HG03025 (cell line): ENCODE data around the gene GTF2I.
"Not testable (repeated sequence)": the region's sequence is repeated elsewhere in the genome, so short reads cannot be mapped to it uniquely, and the experiment has no call there.

ENCODE experiments used
- ATAC-seq: cut with Tn5 transposase; IDR thresholded peaks from one replicate; pipeline ENCODE4 v1.9.1; 2021; ENCODE audit warnings: mild to moderate bottlenecking, moderate library complexity; ENCODE audit not compliant: unreplicated experiment, low FRiP score

The GTF2I gene

GRCh38 chr7:74657692-74658177 is at the start of gene GTF2I:
GTF2I (plus strand) TSS chr7:74657718; CDS start chr7:74689129, 31,411 bp downstream.
- ATAC-seq = peak; percentile 22

DNA sequence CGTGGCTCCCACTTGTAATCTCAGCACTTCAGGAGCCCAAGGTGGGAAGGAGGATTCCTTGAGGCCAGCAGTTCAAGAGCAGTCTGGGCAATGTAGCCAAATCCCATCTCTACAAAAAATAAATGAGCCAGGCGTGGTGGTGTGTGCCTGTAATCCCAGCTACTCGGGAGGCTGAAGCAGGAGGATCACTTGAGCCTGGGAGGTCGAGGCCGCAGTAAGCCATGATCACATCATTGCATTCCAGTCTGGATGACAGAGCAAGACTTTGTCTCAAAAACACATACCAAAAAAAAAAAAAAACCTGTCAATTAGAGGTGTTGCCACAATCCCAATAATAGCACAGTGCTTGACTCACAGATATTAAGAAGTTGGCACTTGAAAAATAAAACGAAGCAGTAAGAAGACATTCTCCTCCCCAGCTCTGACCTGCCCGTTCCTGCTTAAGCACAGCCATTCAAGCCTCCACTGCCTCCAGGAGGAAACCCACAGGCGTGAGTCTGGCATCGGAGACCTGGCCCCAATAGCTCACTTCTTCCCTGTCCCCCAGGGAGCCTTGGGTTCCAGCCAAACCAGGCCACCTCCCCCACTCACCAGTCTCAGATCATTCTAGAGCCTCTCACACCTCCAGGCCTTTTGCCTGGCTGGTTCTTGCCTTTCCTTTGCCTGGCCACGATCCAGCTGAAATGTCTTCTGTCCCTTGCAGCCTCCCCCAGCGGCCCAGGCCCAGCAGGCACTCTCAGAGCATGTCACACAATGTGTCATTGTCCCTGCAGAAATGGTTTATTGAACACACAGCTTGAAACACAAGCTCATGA is 45.3 kb upstream of the GTF2I start:
- no peak for ATAC-seq

GRCh38 chr7:74615933-74616780 is 41.4 kb upstream of the GTF2I start:
- ATAC-seq = no peak

- no peak for ATAC-seq
Measured at GRCh38 chr7:74617180-74617744, 40.3 kb upstream of the GTF2I start.

- ATAC-seq = no peak
Measured at GRCh38 chr7:74619235-74619860, 38.2 kb upstream of the GTF2I start.

- no peak for ATAC-seq
Measured at GRCh38 chr7:74622228-74622749, 35.2 kb upstream of the GTF2I start.

DNA sequence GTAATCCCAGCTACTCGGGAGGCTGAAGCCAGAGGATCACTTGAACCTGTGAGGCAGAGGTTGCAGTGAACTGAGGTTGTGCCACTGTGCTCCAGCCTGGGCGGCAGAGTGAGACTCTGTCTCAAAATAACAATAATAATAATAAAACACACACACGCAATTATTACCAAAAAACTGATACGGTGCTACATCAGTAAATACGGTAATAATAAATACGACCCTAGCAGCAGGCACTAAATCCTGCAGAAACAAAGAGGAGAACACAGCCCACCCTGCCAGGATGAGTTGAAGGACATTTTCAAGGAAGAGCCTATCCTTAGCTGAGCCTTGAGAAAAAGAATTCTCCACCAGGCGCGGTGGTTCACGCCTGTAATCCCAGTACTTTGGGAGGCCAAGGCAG is 34.4 kb upstream of the GTF2I start:
- ATAC-seq = no peak

GRCh38 chr7:74625446-74625845 is 32.1 kb upstream of the GTF2I start:
- no peak for ATAC-seq

- ATAC-seq = no peak
Measured at GRCh38 chr7:74627661-74628411, 29.7 kb upstream of the GTF2I start.

DNA sequence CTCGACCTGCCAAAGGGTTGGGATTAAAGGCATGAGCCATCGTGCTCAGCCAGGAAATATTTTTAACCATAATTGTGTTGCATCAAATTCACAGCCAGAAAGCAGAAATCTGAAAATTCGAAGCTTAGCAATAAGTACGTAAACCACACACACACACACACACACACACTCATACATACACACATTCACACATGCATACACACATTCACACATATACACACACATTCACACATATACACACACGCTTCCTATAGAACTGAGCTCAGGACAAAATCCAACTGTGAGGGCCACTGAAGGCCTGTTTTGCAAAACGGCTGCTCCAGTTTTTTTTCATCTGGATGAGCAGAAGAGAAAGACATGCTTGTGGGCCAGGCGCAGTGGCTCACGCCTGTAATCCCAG is 25.0 kb upstream of the GTF2I start:
- no peak for ATAC-seq

- no peak for ATAC-seq
Measured at GRCh38 chr7:74633451-74633921, 24.0 kb upstream of the GTF2I start.

DNA sequence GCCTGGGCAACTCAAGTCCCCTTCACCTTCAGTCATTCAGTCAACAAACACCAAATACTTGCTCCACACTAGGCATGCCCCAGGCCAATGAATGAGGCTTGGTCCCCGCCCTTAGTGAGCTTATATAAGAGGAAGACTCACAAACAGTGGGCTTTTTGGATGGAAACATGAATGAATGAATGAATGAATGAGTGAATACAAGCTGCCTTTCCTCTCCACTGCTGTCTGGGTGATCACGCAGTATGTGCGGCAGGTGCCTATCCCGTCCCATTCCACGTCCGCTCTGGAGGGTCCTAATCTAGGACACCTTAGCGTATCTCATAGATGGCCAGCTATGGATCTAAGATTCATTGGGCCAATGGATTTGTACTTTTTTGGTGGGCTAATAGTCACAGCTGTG is 19.8 kb upstream of the GTF2I start:
- no peak for ATAC-seq

DNA sequence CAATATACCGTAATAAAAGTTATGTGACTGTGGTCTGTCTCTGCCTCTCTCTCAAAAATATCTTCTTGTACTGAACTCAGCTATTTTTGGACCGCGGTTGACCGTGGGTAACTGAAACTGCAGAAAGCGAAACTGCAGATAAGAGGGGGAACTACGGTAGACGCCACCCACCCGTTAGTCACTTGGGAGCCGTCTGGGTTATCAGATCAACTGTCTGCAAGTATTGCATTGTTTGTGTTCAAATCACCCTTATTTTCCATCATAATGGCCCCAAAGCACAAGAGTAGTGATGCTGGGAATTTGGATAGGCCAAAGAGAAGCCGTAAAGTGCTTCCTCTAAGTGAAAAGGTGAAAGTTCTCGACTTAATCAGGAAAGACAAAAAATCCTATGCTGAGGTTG is 7.5 kb upstream of the GTF2I start:
- ATAC-seq = peak; percentile 75

DNA sequence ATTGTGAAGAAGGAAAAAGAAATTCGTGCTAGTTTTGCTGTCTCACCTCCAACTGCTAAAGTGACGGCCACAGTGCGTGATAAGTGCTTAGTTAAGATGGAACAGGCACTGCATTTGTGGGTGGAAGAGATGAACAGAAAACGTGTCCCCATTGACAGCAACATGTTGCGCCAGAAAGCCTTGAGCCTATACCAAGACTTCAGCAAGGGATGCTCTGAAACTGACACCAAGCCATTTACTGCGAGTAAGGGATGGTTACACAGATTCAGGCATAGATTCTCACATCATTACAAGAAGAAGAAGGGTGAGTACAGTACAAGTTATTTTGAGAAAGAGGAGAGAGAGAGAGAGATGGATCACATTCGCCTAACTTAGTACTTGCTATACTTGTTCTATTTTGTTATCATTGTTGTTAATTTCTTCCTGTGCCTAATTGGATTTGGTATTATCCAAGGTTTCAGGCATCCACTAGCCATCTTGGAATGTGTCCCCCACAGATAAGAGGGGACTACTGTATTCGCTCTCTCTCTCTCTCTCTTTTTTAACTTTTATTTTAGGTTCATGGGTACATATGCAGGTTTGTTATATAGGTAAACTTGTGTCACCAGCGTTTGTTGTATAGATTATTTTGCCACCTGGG is 6.9 kb upstream of the GTF2I start:
- peak; percentile 47 for ATAC-seq

GRCh38 chr7:74651133-74651504 is 6.4 kb upstream of the GTF2I start:
- not testable (repeated sequence) for ATAC-seq

GRCh38 chr7:74653686-74654181 is 3.8 kb upstream of the GTF2I start:
- no peak for ATAC-seq

DNA sequence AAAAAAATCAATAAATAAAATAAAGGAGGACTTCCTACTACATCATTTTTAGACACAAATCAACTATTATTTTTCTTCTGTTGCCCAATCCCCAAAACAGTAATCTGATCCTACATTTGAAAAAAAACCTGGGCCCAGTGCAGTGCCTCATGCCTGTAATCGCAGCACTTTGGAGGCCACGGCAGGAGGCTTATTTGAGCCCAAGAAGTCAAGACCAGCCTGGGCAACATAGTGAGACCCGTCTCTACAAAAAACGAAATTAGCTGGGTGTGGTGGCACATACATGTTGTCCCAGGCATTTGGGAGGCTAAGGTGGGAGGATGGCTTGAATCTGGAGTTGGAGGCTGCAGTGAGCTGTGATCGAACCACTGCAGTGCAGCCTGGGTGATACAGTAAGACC is 2.7 kb upstream of the GTF2I start:
- ATAC-seq = no peak

GRCh38 chr7:74655324-74655723 is 2.2 kb upstream of the GTF2I start:
- ATAC-seq = no peak
